Activated T-helper 2 cell treated with anti-CD3 and anti-CD28 coated beads, Interferon-gamma antibody, Interleukin-2, Interleukin-4, amounts not matched to agents 10 μg/mL and 5 μg/mL and 100 μg/mL, durations not matched to agents 14 hours and 24 hours and 36 hours (primary cell): ENCODE data around the gene CELF3. TPM values are rescaled to one million over a fixed set of nuclear protein-coding genes. Genes with fewer than 3 reads are reported as not detected.

ENCODE experiments used
- DNase-seq: peaks from one replicate; pipeline ENCODE4 v3.0.0; 2021; ENCODE audit warnings: low spot score
- H3K27ac Mint-ChIP-seq: one replicate; pipeline ENCODE4 v1.8.0; 2021; ENCODE audit warnings: mixed read lengths
- H3K27me3 Mint-ChIP-seq: one replicate; pipeline ENCODE4 v1.8.0; 2021; ENCODE audit warnings: low read depth, mixed read lengths
- H3K36me3 Mint-ChIP-seq: one replicate; pipeline ENCODE4 v1.8.0; 2021; ENCODE audit warnings: low read depth, mixed read lengths
- H3K4me1 Mint-ChIP-seq: one replicate; pipeline ENCODE4 v1.8.0; 2021; ENCODE audit warnings: low read depth, mixed read lengths
- H3K4me3 Mint-ChIP-seq: one replicate; pipeline ENCODE4 v1.8.0; 2021; ENCODE audit warnings: low read depth, mild to moderate bottlenecking, moderate library complexity, mixed read lengths
- H3K9me3 Mint-ChIP-seq: one replicate; pipeline ENCODE4 v1.8.0; 2021; ENCODE audit warnings: mixed read lengths
- intact Hi-C: fragments of 100-400 bp; cut with micrococcal nuclease; formaldehyde crosslinking; loops from one replicate; pipeline ENCODE4 v1.15.1; 2023
- total RNA-seq: library from RNA; stranded (reverse); gene quantifications from 2 replicates; pipeline ENCODE4 v1.2.3, GENCODE V29; 2022

The CELF3 gene
- total RNA-seq, 1 donor from 2014 or later = not detected

GRCh38 chr1:151733126-151733525 is 16.5 kb upstream of the CELF3 start:
- H3K36me3 Mint-ChIP-seq = no peaks in the 10 kb centered on the region
- H3K27ac Mint-ChIP-seq = no peak overlapping the region
- H3K4me3 Mint-ChIP-seq = no peak overlapping the region
- H3K27me3 Mint-ChIP-seq = peaks cover 22% of the 10 kb centered on the region
- intact Hi-C loops = loop anchor here (10.0 kb wide), 1 partner anchor 138 kb away; no protein-coding TSS in a partner anchor
- peaks cover 12% of the 10 kb centered on the region for H3K9me3 Mint-ChIP-seq
- H3K4me1 Mint-ChIP-seq = no peaks in the 10 kb centered on the region
- no peak for DNase-seq

DNA sequence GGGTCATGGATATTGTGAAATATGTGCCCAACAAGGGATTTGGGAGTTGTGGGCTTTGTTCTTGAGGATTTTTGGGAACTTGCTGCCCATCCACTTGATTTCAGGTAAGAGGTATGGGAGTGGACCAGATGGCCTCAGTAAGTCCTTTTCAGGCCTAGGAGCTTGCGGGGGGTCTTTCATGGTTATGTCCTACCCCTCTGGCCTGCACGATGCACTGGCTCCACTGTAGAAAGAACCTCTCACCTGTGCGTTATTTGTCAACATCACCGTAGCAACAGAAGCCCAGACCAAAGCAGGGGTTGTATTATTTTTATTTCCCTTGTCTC is 13.3 kb upstream of the CELF3 start:
- H3K4me3 Mint-ChIP-seq = no peak overlapping the region
- DNase-seq = no peak
- H3K27ac Mint-ChIP-seq = no peak overlapping the region
- no peaks in the 10 kb centered on the region for H3K9me3 Mint-ChIP-seq
- intact Hi-C loops = loop anchor here (10.0 kb wide), 1 partner anchor 135 kb away; no protein-coding TSS in a partner anchor
- H3K36me3 Mint-ChIP-seq = no peaks in the 10 kb centered on the region
- no peaks in the 10 kb centered on the region for H3K4me1 Mint-ChIP-seq
- H3K27me3 Mint-ChIP-seq = peaks cover 33% of the 10 kb centered on the region

GRCh38 chr1:151729157-151729965 is 12.8 kb upstream of the CELF3 start:
- H3K4me3 Mint-ChIP-seq = no peak overlapping the region
- peaks cover 35% of the 10 kb centered on the region for H3K27me3 Mint-ChIP-seq
- no peaks in the 10 kb centered on the region for H3K9me3 Mint-ChIP-seq
- H3K4me1 Mint-ChIP-seq = no peaks in the 10 kb centered on the region
- no peaks in the 10 kb centered on the region for H3K36me3 Mint-ChIP-seq
- H3K27ac Mint-ChIP-seq = no peak overlapping the region
- intact Hi-C loops = no loop called here
- DNase-seq = no peak

DNA sequence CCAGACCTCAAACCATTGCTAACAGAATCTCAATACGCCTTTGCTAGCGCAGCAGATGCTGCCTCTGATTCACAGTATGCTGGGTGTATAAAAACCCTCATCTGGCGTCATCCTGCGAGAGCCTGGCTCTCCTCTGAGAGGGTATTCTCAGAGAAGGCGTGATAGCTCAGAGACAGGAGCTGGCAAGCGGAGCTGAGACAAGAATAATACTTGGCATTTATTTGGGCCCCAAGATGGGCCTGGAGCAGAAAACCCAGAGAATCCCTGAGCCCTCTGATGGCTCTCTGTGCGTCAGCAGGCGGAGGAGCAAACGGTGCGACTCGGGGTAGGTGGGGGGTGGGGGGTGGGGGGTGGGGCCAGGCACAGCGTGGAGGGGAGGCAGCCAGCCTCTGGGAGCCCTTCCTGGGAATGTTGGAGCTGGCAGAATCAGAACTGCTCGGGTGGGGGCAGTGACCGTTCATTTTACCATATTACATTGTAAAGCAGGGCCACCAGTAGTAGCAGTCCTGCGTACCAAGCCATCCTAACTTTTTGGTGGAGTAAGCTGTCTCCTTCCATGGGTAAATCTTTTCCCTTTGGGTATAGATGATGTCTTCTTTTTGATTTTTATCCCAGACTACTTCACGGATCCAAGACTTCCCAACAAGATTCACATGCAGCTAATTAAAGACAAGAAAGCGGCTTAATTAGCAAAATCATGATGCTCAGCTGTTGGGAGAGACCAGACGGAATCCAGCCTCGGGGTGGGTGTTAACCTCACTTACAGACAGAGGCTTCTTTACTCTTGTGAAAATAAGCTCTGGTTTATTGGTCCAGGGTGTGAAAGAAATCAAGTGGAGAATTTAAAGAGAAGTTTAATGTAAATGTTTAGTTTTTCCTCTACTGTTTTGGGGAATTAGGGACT is 11.8 kb upstream of the CELF3 start:
- Mint-ChIP-seq H3K9me3 (no peaks in the 10 kb centered on the region), H3K4me1 (no peaks in the 10 kb centered on the region), H3K4me3 (no peak overlapping the region), H3K36me3 (no peaks in the 10 kb centered on the region), H3K27ac (no peak overlapping the region), H3K27me3 (peaks cover 44% of the 10 kb centered on the region)
- DNase-seq = no peak
- intact Hi-C loops = no loop called here

DNA sequence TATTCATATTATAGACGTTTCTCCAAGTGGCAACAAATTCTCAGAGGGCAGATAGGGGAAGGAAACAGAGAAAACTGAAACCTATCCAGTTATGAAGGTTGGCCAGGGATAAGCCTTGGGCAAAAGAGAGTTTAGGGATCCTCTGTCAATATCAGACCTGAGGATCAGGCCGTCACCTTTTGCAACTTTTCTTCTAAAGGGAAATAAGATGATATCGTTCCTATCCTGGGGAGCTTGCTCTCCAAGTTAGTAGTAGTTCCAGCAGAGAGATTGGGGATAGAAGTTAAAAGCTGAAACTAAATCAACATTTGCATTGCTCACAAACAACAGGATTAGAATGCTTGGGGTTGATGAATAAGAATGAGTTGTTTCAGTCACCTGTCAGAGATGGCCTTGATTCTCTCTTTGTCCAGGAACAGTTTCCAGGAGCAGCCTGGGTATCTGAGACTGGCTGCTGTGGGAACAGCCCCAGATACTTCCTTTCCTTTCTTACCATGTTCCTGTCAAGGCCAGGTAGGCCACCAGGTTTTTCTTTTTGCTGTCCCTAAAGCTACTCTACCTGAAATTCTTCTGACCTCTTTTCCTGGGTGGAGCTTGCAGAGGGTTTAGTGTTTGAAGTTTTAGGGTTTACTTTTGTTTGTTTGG is 7.2 kb upstream of the CELF3 start:
- DNase-seq = no peak
- Mint-ChIP-seq H3K9me3 (no peaks in the 10 kb centered on the region), H3K4me3 (no peak overlapping the region), H3K4me1 (peaks cover 14% of the 10 kb centered on the region), H3K27me3 (peaks cover 62% of the 10 kb centered on the region), H3K36me3 (no peaks in the 10 kb centered on the region), H3K27ac (no peak overlapping the region)
- intact Hi-C loops = loop anchor here (5.0 kb wide), 1 partner anchor 113 kb away; the partner anchor contains the start of gene C2CD4D

GRCh38 chr1:151721788-151722510 is 5.3 kb upstream of the CELF3 start:
- H3K27me3 Mint-ChIP-seq = peaks cover 70% of the 10 kb centered on the region
- no peak overlapping the region for H3K27ac Mint-ChIP-seq
- H3K4me3 Mint-ChIP-seq = peak overlapping the region; percentile 70
- H3K9me3 Mint-ChIP-seq = no peaks in the 10 kb centered on the region
- intact Hi-C loops = loop anchor here (5.0 kb wide), 1 partner anchor 115 kb away; the partner anchor contains the start of gene C2CD4D
- peaks cover 17% of the 10 kb centered on the region for H3K4me1 Mint-ChIP-seq
- no peak for DNase-seq
- H3K36me3 Mint-ChIP-seq = no peaks in the 10 kb centered on the region

DNA sequence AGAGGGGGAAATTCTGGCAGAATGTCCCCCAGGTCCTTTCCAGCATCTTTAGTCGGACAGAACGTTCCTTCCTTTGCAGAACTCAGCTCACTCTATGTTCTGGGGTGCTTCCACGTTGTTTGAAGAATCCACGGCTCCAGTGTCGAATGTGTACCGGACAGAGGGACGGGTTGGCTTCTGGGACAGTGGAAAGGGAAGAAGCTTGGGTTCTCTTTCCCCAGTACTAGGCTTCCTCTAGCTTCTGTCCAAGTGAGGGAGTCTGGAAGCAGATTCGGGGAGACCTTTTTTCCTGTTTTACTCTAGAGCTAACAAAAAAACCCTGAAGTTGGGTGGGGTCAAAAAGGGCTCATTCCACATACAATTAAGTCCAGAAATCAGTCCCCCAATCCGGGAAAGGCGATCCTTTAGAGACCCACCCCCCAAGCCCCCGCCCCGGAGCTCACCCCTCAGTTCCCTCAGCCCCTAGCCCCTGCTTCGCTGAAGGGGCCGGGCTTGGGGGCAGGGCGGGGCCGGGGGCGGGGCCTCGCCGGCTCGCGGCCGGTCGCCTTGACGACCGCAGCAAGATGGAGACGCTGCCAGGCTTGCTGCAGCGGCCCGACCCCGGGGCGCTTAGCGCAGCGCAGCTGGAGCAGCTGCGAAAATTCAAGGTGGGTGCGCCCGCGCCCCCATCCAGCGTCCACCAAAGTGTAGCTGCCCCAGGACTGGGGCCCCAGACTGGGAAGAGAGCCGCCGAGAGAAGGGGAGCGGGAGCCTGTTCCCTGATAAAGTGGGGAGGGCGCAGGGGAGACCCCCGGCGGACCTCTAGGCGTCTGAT is 4.6 kb upstream of the CELF3 start, which contains the start of gene RIIAD1:
RIIAD1 (plus strand) TSS at position 549 of the 814 bp plus-strand sequence; CDS start at position 564, 15 bp downstream.
- Mint-ChIP-seq H3K9me3 (no peaks in the 10 kb centered on the region), H3K27me3 (peaks cover 72% of the 10 kb centered on the region), H3K4me3 (peak within 1 kb of the TSS; percentile 70), H3K4me1 (peaks cover 19% of the 10 kb centered on the region), H3K36me3 (no peaks in the 10 kb centered on the region), H3K27ac (no peak within 1 kb of the TSS)
- intact Hi-C loops = loop anchor here (5.0 kb wide), 1 partner anchor 116 kb away; the partner anchor contains the start of gene C2CD4D
- peak; percentile 20 for DNase-seq

GRCh38 chr1:151720554-151720953 is 4.0 kb upstream of the CELF3 start:
- Mint-ChIP-seq H3K4me3 (peak overlapping the region; percentile 66), H3K27me3 (peaks cover 75% of the 10 kb centered on the region), H3K9me3 (no peaks in the 10 kb centered on the region), H3K4me1 (peaks cover 19% of the 10 kb centered on the region), H3K36me3 (no peaks in the 10 kb centered on the region), H3K27ac (no peak overlapping the region)
- no peak for DNase-seq
- intact Hi-C loops = loop anchor here (5.0 kb wide), 1 partner anchor 117 kb away; the partner anchor contains the start of gene C2CD4D

DNA sequence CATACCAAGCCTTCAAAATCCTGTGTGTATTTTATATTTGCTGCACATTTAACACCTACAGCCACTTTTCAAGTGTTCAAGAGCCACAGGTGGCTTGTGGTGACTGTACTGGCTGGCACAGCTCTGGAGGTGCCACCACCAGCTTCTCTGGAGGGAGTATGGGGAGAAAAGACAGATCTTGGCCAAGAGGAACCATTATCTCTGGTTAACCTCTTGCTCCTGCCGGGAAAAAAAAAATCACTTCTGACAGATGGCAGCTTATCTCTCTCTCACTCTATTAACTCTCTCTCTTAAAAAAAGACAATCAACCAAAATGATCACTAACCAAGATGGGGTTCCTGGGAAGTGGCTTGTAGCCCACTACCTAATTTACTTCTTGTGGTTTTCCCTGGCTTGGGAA is 3.5 kb upstream of the CELF3 start:
- Mint-ChIP-seq H3K9me3 (no peaks in the 10 kb centered on the region), H3K4me3 (no peak overlapping the region), H3K27ac (no peak overlapping the region), H3K4me1 (peaks cover 19% of the 10 kb centered on the region), H3K27me3 (peaks cover 79% of the 10 kb centered on the region), H3K36me3 (no peaks in the 10 kb centered on the region)
- intact Hi-C loops = loop anchor here (5.0 kb wide), 1 partner anchor 117 kb away; the partner anchor contains the start of gene C2CD4D
- no peak for DNase-seq

- Mint-ChIP-seq H3K4me3 (no peak overlapping the region), H3K9me3 (no peaks in the 10 kb centered on the region), H3K4me1 (peaks cover 19% of the 10 kb centered on the region), H3K27me3 (peaks cover 76% of the 10 kb centered on the region), H3K36me3 (no peaks in the 10 kb centered on the region), H3K27ac (no peak overlapping the region)
- no peak for DNase-seq
- intact Hi-C loops = no loop called here
These were observed 2.1 kb upstream of the CELF3 start for GRCh38 chr1:151718666-151719065.

DNA sequence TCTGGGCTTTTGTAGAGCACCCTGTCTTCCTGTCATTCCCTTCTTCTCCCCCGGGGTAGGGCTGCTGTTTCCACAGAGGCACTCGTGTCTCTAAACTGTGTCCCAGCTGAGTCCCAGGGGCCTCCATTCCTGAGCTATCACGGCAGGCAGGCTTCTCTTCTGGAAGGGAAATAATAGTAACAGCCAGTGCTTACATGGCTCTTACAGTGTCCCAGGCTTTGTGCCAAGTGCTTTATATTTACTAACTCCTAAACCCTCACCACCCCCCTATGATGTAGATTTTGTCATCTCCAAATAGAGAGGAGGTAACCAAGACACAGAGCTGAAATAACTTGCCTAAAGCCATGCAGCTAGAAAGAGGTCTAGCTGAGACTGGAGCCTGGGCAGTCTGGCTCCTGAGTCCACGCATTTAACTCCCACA is 1.4 kb upstream of the CELF3 start:
- Mint-ChIP-seq H3K4me3 (no peak overlapping the region), H3K27ac (no peak overlapping the region), H3K36me3 (no peaks in the 10 kb centered on the region), H3K27me3 (peaks cover 73% of the 10 kb centered on the region), H3K9me3 (no peaks in the 10 kb centered on the region), H3K4me1 (peaks cover 19% of the 10 kb centered on the region)
- DNase-seq = no peak
- intact Hi-C loops = no loop called here
